Stimulated activated naive CD8-positive, alpha-beta T cell treated with anti-CD3 and anti-CD28 coated beads, Interleukin-15, Interleukin-2, amounts not matched to agents 100 ng/mL and 50 ng/mL, for 24 hours (primary cell): ENCODE results near the gene FLT1.
A peak's percentile ranks its signal among the peaks of the same experiment; 100 is the strongest.

ENCODE experiments used
- H3K27ac Mint-ChIP-seq: one replicate; pipeline ENCODE4 v1.8.0; 2021; ENCODE audit warnings: mild to moderate bottlenecking, mixed read lengths
- H3K27me3 Mint-ChIP-seq: one replicate; pipeline ENCODE4 v1.8.0; 2021; ENCODE audit warnings: mixed read lengths
- H3K36me3 Mint-ChIP-seq: one replicate; pipeline ENCODE4 v1.8.0; 2021; ENCODE audit warnings: low read depth, mixed read lengths
- H3K4me1 Mint-ChIP-seq: one replicate; pipeline ENCODE4 v1.8.0; 2021; ENCODE audit warnings: low read depth, mixed read lengths
- H3K4me3 Mint-ChIP-seq: one replicate; pipeline ENCODE4 v1.8.0; 2021; ENCODE audit warnings: mild to moderate bottlenecking, mixed read lengths
- H3K9me3 Mint-ChIP-seq: one replicate; pipeline ENCODE4 v1.8.0; 2021; ENCODE audit warnings: mixed read lengths

FLT1 gene

DNA sequence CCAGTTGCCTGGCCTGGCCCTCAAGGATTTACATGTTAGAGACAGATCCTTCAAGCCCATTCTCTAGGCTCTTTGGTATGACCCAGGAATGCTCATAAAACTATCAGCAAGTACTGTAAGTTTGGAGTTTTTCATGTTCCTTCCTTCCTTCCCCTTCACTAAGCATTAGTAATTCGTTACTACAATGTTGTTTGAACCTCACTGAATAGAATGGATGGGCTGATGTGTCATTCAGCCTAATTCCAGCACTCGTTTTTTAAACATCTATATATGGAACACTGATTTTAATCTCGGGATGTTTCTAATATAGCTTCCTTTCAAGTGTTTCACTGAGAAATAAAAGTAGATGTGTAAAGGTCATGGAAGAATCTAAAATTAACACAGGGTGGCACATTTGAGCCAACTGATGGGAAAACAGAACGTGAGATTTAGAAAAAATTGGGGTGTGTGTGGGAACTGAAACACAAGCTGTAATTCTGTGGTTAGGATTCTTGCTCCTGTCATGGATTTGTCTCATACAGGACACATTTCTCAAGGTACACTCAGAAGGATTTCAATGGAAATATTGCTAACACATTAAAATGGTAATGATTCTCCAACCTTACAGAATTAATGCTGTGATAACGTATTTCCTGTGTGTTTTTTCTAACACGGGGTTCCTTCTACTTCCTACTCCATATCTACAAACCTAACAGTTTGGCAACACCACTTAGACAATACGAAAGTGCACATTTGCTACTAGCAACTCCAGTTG lies 93.4 kb downstream of the FLT1 start:
- Mint-ChIP-seq H3K4me1 (peaks cover 9% of the 10 kb centered on the region), H3K27ac (no peak overlapping the region), H3K27me3 (no peaks in the 10 kb centered on the region), H3K36me3 (peaks cover 4% of the 10 kb centered on the region), H3K4me3 (no peak overlapping the region), H3K9me3 (no peaks in the 10 kb centered on the region)

DNA sequence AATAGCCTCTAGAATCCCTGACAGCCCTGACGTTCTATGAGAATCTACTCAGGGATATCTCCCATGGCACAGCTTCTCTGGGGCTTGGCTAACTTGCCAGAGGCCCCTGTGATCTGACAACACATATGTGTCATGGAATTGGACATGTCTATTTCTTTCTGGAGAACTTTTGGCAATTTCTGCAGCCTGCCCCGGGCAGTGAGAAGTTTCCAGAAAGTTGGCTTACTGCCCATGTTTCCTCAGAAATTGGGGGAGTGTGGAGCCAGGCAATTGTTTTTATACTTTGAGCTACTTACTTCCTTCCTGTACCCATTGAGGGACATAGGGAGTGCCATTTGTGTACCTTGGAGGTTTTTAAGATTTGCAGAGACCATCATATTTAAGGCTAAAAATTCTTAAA lies 98.9 kb downstream of the FLT1 start:
- H3K4me1 Mint-ChIP-seq, result no peaks in the 10 kb centered on the region
- no peak overlapping the region for H3K27ac Mint-ChIP-seq
- H3K9me3 Mint-ChIP-seq, result no peaks in the 10 kb centered on the region
- H3K4me3 Mint-ChIP-seq, result no peak overlapping the region
- H3K36me3 Mint-ChIP-seq, result peaks cover 4% of the 10 kb centered on the region
- no peaks in the 10 kb centered on the region for H3K27me3 Mint-ChIP-seq

DNA sequence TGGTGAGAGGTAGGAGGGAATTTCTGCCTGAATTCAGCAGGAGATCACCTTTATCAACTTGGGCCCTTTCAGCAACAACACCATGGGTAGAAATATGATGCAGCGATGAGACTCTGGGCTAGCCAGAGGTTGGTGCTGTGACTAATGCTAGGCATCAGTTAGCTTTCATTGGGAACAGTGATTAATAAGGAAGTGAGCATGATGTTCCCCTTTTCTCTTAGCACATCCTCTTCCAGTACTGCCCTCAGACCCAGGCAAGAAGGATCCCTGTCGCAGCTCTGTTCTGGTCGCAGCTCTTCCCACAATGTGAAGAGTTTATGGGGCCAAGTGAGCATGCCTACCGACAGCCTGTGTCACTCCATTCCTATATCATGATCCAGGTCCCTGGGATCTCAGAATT lies 100.5 kb downstream of the FLT1 start:
- Mint-ChIP-seq H3K27ac (no peak overlapping the region), H3K4me1 (no peaks in the 10 kb centered on the region), H3K36me3 (peaks cover 9% of the 10 kb centered on the region), H3K9me3 (no peaks in the 10 kb centered on the region), H3K4me3 (no peak overlapping the region), H3K27me3 (no peaks in the 10 kb centered on the region)

DNA sequence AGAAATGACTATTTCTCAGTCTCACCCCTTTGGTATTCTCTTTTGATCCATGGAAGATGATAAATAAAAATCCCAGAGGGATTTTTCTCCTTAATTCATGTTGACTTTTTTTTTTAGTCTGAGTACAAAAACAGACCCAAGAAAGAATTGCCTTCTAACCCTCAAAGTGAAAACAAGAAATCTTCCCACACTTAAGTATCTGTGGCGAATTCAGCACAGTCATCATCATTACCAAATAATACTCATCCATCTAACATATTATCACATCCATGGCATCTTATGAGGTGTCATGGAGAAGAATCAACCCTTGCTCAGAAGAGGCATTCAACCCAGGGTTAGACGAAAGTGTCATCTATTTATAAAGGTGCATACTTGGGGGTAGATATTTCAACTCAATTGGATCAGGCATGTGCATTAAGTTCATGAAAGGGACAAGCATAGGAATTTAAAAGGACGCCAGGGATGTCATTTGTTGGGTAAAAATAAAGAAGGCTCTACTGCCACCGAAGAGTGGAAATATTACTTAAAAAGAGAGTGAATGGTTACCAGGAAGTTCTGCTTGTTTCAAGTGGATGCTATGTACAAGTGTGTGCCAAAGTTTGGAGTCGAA lies 101.9 kb downstream of the FLT1 start:
- no peaks in the 10 kb centered on the region for H3K9me3 Mint-ChIP-seq

DNA sequence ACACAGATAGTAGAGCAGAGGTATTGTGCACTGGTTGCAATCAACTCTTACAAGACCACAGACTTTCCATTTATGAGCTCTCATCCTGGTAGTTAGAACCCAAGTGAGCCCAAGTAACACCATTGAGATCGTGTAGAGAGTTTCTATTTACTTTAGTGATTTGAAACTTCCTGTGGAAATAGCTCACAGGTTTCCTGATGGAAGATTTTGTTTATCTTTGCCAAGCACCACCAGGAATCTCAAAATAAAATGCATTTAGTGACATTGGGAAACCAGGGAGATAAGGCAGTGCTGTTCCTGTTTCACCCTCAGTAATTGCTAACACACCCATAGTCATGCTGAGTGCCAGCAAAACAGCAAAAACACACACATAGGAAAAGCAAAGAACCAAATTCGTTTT lies 102.5 kb downstream of the FLT1 start:
- Mint-ChIP-seq H3K9me3 (no peaks in the 10 kb centered on the region), H3K4me3 (no peak overlapping the region), H3K36me3 (peaks cover 9% of the 10 kb centered on the region), H3K27me3 (no peaks in the 10 kb centered on the region), H3K4me1 (no peaks in the 10 kb centered on the region), H3K27ac (no peak overlapping the region)

More for the DNA sequence above, 101.9 kb downstream of the FLT1 start:
- H3K4me3 Mint-ChIP-seq, result no peak overlapping the region
- H3K36me3 Mint-ChIP-seq, result peaks cover 9% of the 10 kb centered on the region
- no peaks in the 10 kb centered on the region for H3K4me1 Mint-ChIP-seq
- H3K27ac Mint-ChIP-seq, result no peak overlapping the region
- H3K27me3 Mint-ChIP-seq, result no peaks in the 10 kb centered on the region

DNA sequence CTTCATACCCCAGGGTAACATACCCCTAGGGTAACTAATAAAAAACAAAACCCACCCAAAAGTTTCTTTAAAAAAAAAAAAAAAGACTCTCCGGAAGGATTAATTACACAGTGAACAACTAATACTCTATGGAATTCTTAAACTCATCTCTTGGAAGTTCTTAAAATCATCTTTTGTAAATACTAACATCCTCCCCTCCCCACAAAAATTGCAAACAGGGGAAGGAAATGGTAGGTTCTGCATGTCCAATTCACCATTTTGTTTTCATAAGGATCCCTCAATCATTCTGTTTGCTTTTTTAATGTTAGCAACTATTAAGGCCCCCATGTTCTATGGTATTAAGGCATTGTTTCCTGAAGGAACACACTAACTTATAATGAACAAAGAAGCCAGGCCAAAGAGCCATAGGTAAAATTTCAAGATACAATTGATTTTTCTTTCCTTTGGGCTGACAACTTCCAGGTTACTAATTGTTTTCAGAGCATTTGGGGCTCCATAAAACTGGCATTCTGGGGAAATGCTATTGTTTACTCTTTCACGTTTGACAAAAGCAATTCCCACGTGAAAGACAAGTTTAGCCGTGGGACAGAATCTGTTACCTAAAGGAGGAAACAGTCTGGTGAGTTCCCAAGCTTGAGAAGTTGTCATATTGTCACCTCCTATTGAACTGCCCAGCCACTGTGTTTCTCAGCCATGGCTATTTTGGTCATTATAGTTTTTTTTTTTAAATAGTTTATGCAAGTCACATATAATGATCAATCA lies 107.0 kb downstream of the FLT1 start:
- Mint-ChIP-seq H3K4me3 (no peak overlapping the region), H3K4me1 (peaks cover 6% of the 10 kb centered on the region), H3K27me3 (no peaks in the 10 kb centered on the region), H3K36me3 (peaks cover 5% of the 10 kb centered on the region), H3K9me3 (no peaks in the 10 kb centered on the region), H3K27ac (no peak overlapping the region)

DNA sequence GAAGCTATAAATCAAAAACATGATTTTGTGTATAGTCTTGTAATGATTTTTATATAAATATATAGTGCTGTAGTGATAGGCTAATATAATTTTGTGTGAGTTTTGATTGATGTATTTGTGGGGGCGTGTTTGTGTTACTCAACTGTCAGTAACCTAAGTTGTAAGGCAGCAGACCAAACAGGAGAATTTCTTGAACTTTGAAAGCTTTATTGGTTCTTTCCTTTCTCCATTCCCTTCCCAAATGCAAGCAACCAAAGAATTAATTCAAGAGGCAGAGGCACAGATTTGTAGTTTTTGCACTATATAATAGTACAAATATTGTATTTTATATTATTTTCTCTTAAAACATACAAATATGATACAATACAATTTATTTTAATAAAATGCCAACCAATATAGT lies 109.6 kb downstream of the FLT1 start:
- Mint-ChIP-seq H3K9me3 (no peaks in the 10 kb centered on the region), H3K27me3 (peaks cover 4% of the 10 kb centered on the region), H3K27ac (no peak overlapping the region), H3K4me3 (no peak overlapping the region), H3K36me3 (peaks cover 4% of the 10 kb centered on the region), H3K4me1 (peaks cover 6% of the 10 kb centered on the region)

DNA sequence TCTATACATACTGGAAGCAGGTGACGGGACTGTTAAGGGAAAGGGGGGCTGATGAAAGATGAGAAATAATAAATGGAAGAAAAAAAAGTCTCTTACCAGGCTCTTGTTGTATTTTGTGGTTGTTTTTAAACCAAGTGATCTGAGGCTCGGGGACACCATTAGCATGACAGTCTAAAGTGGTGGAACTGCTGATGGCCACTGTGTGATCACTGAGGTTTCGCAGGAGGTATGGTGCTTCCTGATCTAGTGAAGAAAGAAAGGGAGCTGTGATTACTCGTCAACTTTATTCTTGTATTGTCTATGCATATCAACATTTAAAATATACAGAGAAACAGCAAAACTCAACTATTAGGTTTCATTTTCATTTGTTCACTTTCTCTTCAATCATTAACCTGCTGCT lies 110.1 kb downstream of the FLT1 start:
- Mint-ChIP-seq H3K4me1 (peaks cover 6% of the 10 kb centered on the region), H3K36me3 (peaks cover 1% of the 10 kb centered on the region), H3K27me3 (peaks cover 4% of the 10 kb centered on the region), H3K9me3 (no peaks in the 10 kb centered on the region), H3K4me3 (no peak overlapping the region), H3K27ac (peak overlapping the region; percentile 18)

DNA sequence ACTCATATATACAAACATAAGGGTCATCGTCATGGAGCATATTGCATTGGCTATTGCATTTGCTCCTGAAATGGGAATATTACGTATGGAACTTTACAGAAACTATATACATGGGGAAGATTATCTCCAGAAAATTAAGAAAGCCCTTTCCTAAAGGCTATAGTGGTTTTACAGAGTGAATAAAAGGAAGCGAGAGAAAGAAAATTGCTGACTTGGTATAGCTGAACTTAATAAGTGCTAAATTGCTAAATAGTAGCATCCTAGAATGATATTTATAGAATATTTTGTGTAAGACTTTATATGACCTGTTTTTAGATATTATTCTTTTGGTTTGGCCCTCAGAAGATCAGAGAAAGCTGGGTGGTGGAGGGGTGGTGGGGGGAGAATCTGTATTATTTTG lies 114.6 kb downstream of the FLT1 start:
- Mint-ChIP-seq H3K4me1 (peaks cover 6% of the 10 kb centered on the region), H3K9me3 (no peaks in the 10 kb centered on the region), H3K27me3 (peaks cover 4% of the 10 kb centered on the region), H3K4me3 (no peak overlapping the region), H3K36me3 (no peaks in the 10 kb centered on the region), H3K27ac (no peak overlapping the region)

DNA sequence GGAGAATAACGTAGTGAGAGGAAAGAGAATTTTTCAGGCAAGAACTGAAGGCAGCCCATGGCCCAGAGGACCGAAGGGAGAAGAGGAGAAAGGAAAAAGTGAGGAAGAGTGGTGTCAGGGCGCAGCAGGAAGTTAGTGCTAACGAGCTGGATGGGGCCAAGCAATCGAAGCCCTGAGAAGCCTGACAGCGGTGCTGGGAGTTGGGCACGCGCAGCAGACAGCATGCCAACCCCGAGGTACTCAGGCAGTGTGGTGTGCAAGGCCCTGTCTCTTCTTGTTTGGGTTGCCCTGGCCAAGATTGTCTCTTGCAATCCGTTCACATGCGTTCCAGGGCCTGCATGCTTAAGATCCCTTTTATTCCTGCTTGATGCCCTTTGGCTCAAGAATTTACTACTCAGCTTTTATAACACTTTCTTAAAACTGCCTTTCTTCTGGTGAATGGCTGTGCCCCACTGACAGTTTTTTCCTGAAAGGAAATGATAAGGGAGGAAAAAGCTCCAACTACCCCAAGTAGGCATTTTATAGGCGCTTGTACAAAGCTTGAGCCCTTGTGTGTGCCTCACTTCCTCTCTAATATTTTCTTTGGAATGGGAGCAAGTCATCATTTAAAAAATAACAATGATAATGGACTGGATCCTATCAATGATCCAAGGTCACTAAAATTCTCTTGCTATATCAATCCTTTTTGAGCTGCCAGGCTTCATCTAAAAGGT lies 115.4 kb downstream of the FLT1 start:
- Mint-ChIP-seq H3K9me3 (no peaks in the 10 kb centered on the region), H3K27me3 (peaks cover 4% of the 10 kb centered on the region)

DNA sequence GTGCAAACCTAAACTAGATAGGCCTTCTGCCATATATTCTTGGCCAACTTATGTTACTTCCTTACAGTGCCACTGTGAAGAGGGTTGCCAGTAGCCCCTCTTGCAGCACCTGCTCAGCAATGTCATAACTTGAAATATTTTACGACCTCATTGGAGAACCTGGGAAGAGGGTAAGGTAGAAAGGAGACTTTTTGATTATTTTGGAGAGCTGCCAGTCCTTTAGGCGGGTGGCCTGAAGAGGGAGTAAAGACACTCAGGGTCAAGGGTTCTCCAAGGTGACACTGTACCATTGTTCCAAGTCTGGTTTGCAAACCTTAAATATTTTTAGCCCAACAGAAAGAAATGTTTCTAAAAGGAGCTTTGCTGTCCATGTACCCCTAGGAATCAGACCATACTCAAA lies 118.3 kb downstream of the FLT1 start:
- H3K4me1 Mint-ChIP-seq, result no peaks in the 10 kb centered on the region
- no peaks in the 10 kb centered on the region for H3K27me3 Mint-ChIP-seq
- H3K36me3 Mint-ChIP-seq, result no peaks in the 10 kb centered on the region
- no peaks in the 10 kb centered on the region for H3K9me3 Mint-ChIP-seq
- H3K27ac Mint-ChIP-seq, result no peak overlapping the region
- no peak overlapping the region for H3K4me3 Mint-ChIP-seq

More for the DNA sequence above, 115.4 kb downstream of the FLT1 start:
- Mint-ChIP-seq H3K27ac (no peak overlapping the region), H3K4me3 (no peak overlapping the region), H3K36me3 (no peaks in the 10 kb centered on the region), H3K4me1 (peaks cover 1% of the 10 kb centered on the region)

DNA sequence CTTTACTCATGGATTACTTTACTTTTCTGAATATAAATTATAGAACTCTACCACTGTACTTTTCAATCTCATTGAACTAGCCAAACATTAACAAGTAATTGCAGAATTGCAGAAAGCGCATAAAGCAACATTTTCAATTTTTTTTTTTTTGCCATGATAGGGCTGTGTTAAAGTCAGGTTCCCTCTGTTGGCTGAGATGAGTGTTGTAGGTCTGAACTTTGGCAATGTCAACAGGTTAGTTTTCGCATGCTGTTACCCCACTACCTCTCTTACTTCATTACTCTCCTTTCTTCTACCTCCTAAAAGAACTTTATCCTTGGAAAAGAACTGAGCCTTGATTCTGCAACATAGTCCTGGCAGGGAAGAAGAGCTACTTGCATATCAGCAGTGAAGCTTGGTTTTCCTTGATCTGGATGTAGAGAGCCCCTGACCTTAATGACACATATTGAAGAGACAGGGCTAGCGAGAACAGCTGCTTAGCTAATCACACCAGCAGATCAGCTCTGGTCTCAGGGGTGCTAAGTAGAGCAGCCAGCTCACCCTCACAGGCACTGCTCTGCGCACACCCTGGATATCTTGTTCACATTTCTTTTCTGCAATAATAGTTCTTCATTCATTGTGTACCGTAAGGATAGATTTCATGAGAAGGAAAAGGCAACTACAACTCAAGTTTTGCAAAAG lies 119.5 kb downstream of the FLT1 start:
- no peaks in the 10 kb centered on the region for H3K36me3 Mint-ChIP-seq
- no peaks in the 10 kb centered on the region for H3K9me3 Mint-ChIP-seq
- no peaks in the 10 kb centered on the region for H3K27me3 Mint-ChIP-seq
- no peak overlapping the region for H3K27ac Mint-ChIP-seq
- no peak overlapping the region for H3K4me3 Mint-ChIP-seq
- H3K4me1 Mint-ChIP-seq, result no peaks in the 10 kb centered on the region

DNA sequence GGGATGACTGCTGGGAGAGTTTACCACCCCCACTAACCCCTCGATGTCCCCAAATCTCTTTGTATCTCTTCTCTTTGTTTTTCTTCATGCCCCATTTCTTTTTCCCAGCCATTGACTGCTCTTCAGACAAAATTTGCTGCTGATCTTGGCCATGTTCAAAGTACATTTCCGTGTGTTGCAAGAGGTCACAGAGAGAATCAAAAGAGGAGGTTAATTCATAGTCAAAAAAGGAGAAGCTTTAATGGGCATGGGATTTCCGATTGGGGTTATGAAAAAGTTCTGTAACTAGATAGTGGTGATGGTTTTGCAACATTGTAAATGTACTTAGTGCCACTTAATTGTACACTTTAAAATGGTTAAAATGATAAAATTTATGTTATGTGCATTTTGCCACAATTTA lies 121.1 kb downstream of the FLT1 start:
- Mint-ChIP-seq H3K36me3 (no peaks in the 10 kb centered on the region), H3K27ac (no peak overlapping the region), H3K4me3 (no peak overlapping the region), H3K27me3 (peaks cover 4% of the 10 kb centered on the region), H3K4me1 (no peaks in the 10 kb centered on the region), H3K9me3 (no peaks in the 10 kb centered on the region)

DNA sequence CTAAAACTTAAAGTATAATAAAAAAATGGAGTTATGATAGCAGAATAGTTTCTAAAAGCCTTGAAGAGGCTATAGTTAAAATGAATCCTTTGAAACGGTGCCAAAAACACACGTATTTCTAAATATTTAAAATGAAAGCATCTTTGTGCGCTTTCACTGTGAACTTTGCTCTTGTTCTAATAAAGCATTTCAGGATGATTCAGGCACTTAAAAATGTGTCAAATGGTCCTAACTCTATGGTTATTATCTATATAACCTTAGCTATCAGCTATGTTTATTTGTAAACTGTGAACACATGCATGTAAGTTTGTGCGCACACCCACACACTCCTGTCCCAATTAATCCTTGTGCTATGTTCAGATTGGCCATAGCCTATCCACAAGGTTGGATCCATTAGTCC lies 124.5 kb downstream of the FLT1 start:
- no peaks in the 10 kb centered on the region for H3K9me3 Mint-ChIP-seq
- H3K36me3 Mint-ChIP-seq, result peaks cover 4% of the 10 kb centered on the region
- no peaks in the 10 kb centered on the region for H3K4me1 Mint-ChIP-seq
- H3K4me3 Mint-ChIP-seq, result no peak overlapping the region
- H3K27me3 Mint-ChIP-seq, result peaks cover 4% of the 10 kb centered on the region
- H3K27ac Mint-ChIP-seq, result no peak overlapping the region
